ENCODE measurements around the gene MYOZ3.

Gene MYOZ3

GRCh38 chr5:150656191-150657132 is 4.6 kb upstream of the MYOZ3 start:
- in situ Hi-C loops (cut with MboI; ENCODE audit: low sequenced_read_pairs) = no loop called here

- in situ Hi-C loops (cut with MboI; ENCODE audit: low sequenced_read_pairs) = no loop called here
Observed at GRCh38 chr5:150658121-150658520, 2.9 kb upstream of the MYOZ3 start.

GRCh38 chr5:150658699-150659265 is 2.3 kb upstream of the MYOZ3 start:
- in situ Hi-C loops (cut with MboI; ENCODE audit: low sequenced_read_pairs) = no loop called here

GRCh38 chr5:150659360-150660107 is 1.5 kb upstream of the MYOZ3 start:
- in situ Hi-C loops (cut with MboI; ENCODE audit: low sequenced_read_pairs) = no loop called here

GRCh38 chr5:150660108-150660831 is 781 bp upstream of the MYOZ3 start:
- in situ Hi-C loops (cut with MboI; ENCODE audit: low sequenced_read_pairs) = no loop called here

GRCh38 chr5:150661821-150662596 is 958 bp downstream of the MYOZ3 start:
- in situ Hi-C loops (cut with MboI; ENCODE audit: low sequenced_read_pairs) = no loop called here

GRCh38 chr5:150662731-150663516 is 1.9 kb downstream of the MYOZ3 start:
- in situ Hi-C loops (cut with MboI; ENCODE audit: low sequenced_read_pairs) = no loop called here

GRCh38 chr5:150663936-150664335 is 2.9 kb downstream of the MYOZ3 start:
- in situ Hi-C loops (cut with MboI; ENCODE audit: low sequenced_read_pairs) = no loop called here

- in situ Hi-C loops (cut with MboI; ENCODE audit: low sequenced_read_pairs) = no loop called here
Observed at GRCh38 chr5:150665044-150665443, 4.0 kb downstream of the MYOZ3 start.

GRCh38 chr5:150670275-150670947 is 9.4 kb downstream of the MYOZ3 start:
- in situ Hi-C loops (cut with MboI; ENCODE audit: low sequenced_read_pairs) = no loop called here

GRCh38 chr5:150670948-150671310 is 9.9 kb downstream of the MYOZ3 start:
- in situ Hi-C loops (cut with MboI; ENCODE audit: low sequenced_read_pairs) = no loop called here

GRCh38 chr5:150671509-150672236 is 10.6 kb downstream of the MYOZ3 start:
- in situ Hi-C loops (cut with MboI; ENCODE audit: low sequenced_read_pairs) = no loop called here

GRCh38 chr5:150672237-150672883 is 11.3 kb downstream of the MYOZ3 start:
- in situ Hi-C loops (cut with MboI; ENCODE audit: low sequenced_read_pairs) = no loop called here

- in situ Hi-C loops (cut with MboI; ENCODE audit: low sequenced_read_pairs) = no loop called here
Observed at GRCh38 chr5:150672884-150673275, 11.8 kb downstream of the MYOZ3 start.

GRCh38 chr5:150674341-150674821 is 13.3 kb downstream of the MYOZ3 start:
- in situ Hi-C loops (cut with MboI; ENCODE audit: low sequenced_read_pairs) = no loop called here

- in situ Hi-C loops (cut with MboI; ENCODE audit: low sequenced_read_pairs) = no loop called here
Observed at GRCh38 chr5:150675069-150675468, 14.0 kb downstream of the MYOZ3 start.

GRCh38 chr5:150676578-150676977 is 15.5 kb downstream of the MYOZ3 start:
- in situ Hi-C loops (cut with MboI; ENCODE audit: low sequenced_read_pairs) = no loop called here

- in situ Hi-C loops (cut with MboI; ENCODE audit: low sequenced_read_pairs) = no loop called here
Observed at GRCh38 chr5:150689120-150689519, 28.1 kb downstream of the MYOZ3 start.
